GM13976 (cell line): ENCODE measurements around the gene CHKB.

Experiments
- DNase-seq: peaks from one replicate; pipeline ENCODE4 v3.0.0; 2012; ENCODE audit warnings: low spot score
- in situ Hi-C: fragments of 300-500 bp; cut with MboI; formaldehyde crosslinking; loops from one replicate; pipeline ENCODE4 v1.12.0; 2022; ENCODE audit warnings: low sequenced_read_pairs, mixed read lengths, inconsistent platforms; ENCODE audit not compliant: unreplicated experiment
- TF ChIP-seq, protein P1 (sequence below): IDR thresholded peaks from 2 replicates; pipeline ENCODE4 v1.5.1; 2012; ENCODE audit warnings: borderline replicate concordance, mild to moderate bottlenecking; ENCODE audit not compliant: insufficient read depth; ENCODE audit errors: extremely low read depth, missing control alignments, control extremely low read depth

Gene CHKB

GRCh38 chr22:50532824-50533796 lies 49.5 kb downstream of the CHKB start:
- TF ChIP-seq, protein P1, sequence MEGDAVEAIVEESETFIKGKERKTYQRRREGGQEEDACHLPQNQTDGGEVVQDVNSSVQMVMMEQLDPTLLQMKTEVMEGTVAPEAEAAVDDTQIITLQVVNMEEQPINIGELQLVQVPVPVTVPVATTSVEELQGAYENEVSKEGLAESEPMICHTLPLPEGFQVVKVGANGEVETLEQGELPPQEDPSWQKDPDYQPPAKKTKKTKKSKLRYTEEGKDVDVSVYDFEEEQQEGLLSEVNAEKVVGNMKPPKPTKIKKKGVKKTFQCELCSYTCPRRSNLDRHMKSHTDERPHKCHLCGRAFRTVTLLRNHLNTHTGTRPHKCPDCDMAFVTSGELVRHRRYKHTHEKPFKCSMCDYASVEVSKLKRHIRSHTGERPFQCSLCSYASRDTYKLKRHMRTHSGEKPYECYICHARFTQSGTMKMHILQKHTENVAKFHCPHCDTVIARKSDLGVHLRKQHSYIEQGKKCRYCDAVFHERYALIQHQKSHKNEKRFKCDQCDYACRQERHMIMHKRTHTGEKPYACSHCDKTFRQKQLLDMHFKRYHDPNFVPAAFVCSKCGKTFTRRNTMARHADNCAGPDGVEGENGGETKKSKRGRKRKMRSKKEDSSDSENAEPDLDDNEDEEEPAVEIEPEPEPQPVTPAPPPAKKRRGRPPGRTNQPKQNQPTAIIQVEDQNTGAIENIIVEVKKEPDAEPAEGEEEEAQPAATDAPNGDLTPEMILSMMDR, result no peak
- DNase-seq, result no peak
- in situ Hi-C loops, result no loop called here

- DNase-seq, result no peak
- in situ Hi-C loops, result no loop called here
- TF ChIP-seq, protein P1, result no peak
These were observed 50.5 kb downstream of the CHKB start for GRCh38 chr22:50531962-50532674.

GRCh38 chr22:50531546-50531961 lies 51.1 kb downstream of the CHKB start:
- in situ Hi-C loops, result no loop called here
- TF ChIP-seq, protein P1, result no peak
- peak; percentile 77 for DNase-seq

DNA sequence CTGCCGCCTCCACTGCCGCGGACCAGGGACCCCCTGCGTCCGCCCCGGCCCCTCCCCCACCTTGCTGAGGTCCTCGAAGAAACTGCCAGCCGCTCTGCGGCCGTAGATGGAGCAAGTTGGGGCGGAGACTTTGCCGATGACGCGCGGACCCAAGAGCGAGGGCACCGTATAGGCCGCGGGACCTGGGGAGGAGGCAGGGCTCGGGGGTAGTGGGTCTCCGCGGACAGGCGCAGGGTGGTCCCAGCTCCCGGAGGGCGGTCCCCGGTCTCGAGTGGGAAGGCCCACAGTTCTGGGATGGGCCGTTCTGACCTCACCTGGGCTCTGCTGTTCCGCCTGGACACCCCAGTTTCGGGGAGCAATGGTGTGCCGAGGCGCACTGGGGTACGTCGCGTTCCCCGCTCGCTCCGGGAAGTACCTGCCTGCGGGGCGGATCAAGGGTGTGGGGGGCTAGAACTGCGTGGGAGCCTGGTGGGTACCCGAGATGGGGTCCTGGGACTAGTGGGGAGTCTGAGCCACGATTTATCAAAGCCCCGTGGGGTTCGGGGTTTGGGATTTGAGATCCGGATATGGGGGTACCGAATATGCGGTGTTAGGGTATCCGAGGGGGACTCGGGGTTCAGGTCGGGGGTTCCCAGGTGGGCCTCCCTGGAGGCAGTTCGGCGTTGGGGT lies 51.6 kb downstream of the CHKB start:
- in situ Hi-C loops, result no loop called here
- peak; percentile 80 for DNase-seq
- TF ChIP-seq, protein P1, result no peak

DNA sequence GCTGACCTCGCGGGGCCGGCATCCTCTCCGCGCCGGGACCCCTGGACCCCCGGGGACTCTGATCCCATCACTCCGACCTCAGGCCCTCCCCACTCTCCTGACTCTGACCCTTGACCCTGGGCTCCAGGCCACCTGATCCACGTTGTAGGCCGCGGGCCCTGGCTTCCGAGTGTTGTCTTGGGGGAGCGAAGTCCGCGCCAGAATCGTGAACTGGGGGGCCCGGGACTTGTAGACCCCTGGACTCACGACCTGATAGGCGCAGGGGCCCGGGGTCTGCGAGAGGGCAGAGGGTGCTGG lies 52.1 kb downstream of the CHKB start:
- TF ChIP-seq, protein P1, result no peak
- in situ Hi-C loops, result no loop called here
- DNase-seq, result no peak

GRCh38 chr22:50529897-50530579 lies 52.6 kb downstream of the CHKB start, which contains the start of gene TYMP:
Gene TYMP, minus strand, starts transcription at chr22:50530012. Its CDS starts 303 bp downstream, at chr22:50529709.
- in situ Hi-C loops, result no loop called here

More at GRCh38 chr22:50529897-50530579, 52.6 kb downstream of the CHKB start, which contains the start of gene TYMP:
- TF ChIP-seq, protein P1, result no peak
- peak; percentile 88 for DNase-seq
